GM18502 (cell line): ENCODE data around the gene OTUB1.
"Not testable (repeated sequence)": the region's sequence is repeated elsewhere in the genome, so short reads cannot be mapped to it uniquely, and the experiment has no call there.

Experiments
- ATAC-seq: cut with Tn5 transposase; IDR thresholded peaks from one replicate; pipeline ENCODE4 v1.9.1; 2021; ENCODE audit warnings: mild to moderate bottlenecking; ENCODE audit not compliant: unreplicated experiment, poor library complexity

Gene OTUB1, protein sequence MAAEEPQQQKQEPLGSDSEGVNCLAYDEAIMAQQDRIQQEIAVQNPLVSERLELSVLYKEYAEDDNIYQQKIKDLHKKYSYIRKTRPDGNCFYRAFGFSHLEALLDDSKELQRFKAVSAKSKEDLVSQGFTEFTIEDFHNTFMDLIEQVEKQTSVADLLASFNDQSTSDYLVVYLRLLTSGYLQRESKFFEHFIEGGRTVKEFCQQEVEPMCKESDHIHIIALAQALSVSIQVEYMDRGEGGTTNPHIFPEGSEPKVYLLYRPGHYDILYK

DNA sequence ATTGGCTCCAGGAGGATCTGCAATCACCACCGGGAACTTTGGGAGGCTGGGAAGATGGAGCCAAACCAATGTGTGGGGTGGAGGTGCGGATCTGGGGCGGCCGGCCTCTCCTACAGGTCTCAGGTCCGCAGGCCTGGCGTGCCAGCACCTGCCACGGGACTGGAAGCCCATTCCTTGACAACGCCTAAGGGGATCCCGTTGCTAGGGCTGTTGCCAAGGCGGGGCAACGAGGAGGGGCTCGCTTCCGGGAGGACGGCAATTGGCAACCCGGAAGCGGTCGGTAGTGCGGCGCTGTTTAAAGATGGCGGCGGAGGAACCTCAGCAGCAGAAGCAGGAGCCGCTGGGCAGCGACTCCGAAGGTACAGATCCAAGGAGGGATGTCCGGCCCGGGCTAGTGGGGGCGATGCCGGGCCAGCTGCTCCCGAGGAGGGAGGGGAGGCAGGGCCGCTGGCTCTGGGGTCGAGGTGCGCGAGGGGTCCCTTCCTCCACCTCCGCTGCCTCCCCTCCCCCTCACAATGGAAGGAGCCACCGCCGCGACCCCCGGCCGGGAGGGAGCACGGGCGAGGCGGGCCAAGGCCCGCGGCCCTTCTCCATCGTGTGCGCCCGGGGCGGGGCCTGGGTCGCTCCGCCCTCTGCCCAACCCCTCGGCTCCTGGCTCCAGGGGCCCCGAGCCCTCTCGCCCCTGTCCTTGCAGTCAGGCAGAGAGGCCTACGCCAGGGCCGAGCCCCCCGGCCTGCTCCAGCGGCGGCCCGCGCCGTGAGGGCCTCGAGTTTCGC, at the start of gene OTUB1:
Gene OTUB1 (plus strand): TSS at position 283 of the 776 bp plus-strand sequence. CDS start 19 bp downstream, at position 302.
- peak; percentile 90 for ATAC-seq

DNA sequence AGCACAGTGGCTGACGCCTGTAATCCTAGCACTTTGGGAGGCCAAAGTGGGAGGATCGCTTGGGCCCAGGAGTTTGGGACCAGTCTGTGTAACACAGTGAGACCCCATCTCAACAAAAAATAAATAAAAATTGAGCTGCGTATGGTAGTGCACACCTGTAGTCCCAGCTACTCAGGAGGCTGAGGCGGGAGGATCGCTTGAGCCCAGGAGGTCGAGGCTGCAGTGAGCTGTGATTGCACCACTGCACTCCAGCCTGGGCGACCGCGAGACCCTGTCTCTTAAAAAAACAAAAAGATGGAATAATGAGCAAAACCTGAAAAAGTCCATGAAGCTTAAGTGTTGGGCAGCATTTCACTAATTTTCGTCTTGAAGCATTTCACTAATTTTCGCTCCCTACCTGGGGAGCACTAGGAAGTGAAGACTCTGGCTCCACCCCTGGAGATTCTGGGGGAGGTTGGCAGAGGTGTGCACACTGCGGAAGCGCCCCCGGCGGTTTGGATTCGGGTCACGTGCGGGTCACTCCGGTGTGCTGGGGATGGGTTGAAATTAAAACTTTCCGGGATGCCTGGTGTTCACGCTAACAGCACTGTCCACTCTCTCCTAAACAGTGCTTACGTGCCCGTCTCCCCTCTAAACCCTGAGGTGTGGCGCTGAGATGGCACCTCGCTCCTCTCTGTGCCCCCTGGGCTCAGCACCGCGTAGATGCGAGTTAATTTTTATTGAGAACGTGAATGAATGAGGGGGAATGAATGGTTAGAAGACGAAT, 48.3 kb upstream of the OTUB1 start:
- peak; percentile 14 for ATAC-seq

DNA sequence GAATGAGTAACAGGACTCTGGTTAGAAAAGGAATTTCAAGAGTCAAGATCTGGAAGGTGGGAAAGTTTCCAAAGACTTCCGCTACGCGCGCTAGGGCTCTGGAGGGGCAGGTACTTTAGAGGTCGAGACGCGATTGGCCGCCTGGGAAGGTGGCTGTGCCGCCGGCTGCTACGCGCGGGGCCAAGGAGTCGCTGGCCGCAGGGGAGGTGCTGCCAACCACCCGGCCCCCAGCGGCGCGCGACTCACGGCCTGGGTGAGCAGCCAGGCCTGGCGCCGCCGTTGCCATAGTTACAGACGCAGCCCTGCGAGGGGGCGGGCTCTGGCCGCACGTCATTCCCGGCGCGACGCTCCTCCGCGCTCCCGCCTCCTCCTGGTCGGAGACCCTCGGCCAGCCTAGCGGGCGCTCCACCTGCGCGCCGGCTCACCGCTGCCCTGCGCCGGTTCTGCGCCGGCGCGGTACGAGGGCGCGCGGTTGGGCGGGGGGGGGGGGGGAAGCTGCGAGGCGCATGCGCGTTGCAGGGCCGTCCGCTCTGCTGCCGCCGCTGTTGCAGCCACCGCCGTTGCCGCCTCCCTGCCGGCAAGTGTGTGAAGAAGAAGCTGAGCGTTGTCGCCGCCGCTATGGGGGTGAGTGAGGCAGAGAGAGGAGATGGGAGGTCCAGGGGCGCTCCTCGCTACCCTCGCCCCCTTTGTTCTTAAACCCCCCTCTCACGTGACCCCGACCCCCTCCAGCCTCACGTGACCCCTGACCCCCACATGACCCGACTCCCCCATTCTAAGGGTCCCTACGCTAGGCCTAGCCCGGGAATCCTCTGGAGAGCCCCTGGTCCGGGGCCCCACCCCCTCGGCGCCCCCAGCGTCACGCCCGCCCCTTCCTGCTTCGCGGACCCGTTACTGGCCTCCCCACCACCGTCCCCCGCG, 47.5 kb upstream of the OTUB1 start, which contains the start of gene NAA40:
Gene NAA40 (plus strand): TSS at position 524 of the 918 bp plus-strand sequence. CDS start 95 bp downstream, at position 619.
- ATAC-seq = peak; percentile 92

DNA sequence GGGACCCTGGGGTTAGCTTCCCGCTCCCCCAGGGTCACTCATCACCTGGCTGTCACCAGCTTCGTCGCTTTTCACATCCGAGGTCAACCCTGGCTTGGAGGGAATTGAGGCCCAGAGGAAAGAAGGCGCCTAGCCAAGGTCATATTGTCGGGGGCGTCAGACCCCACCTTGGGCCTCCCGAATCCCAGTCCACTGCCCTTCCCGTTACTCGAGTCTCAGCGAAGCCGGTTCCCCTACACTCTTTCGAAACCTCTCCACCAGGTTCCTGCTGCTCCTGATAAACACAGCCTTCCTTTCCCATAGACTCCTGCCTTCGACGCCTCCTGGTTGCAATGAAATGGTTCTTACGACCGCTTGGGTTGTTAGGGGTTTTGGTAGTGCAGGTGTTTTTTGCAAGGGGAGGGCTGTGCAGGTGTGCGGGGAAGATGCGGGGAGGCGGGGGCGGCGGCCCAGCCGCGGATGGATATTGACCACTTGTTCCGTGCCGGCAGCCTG, 46.8 kb upstream of the OTUB1 start:
- no peak for ATAC-seq

DNA sequence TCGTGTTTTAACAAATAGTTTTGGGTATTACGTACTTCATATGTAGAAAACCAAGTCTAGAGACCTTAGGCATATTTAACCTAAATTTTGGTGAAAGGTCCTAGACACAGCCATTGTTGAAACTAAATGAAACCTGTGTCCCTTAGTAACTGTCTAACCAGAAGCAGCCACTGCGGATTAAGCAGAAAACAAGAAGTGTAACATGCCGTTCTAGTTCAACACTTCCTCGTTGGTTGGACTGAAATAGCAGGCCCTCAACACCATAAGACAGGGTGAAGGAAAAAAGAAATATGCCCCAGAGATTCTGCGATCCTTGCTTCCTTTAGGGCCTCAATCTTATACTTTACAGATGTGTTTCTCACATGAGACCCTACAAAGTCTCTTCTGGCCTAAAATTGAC, 45.5 kb upstream of the OTUB1 start:
- ATAC-seq = no peak

DNA sequence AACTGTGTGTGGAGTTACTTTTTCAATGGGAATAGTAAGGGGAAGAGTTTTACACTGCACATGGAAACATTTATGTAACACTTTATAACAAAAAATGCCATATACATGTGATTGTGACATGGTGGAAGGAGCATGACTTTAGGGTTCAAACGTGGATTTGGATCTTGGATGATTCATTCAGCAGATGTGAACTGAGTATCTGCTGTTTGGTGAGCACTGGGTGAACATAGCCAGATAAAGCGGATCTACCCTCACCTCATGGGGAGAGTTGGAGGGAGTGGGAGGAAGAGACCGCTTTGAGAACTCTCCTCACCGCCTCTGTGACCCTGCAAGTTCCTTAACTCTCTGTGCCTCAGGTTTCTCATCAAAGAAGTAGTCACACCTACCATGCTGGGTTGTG, 44.3 kb upstream of the OTUB1 start:
- ATAC-seq = no peak

DNA sequence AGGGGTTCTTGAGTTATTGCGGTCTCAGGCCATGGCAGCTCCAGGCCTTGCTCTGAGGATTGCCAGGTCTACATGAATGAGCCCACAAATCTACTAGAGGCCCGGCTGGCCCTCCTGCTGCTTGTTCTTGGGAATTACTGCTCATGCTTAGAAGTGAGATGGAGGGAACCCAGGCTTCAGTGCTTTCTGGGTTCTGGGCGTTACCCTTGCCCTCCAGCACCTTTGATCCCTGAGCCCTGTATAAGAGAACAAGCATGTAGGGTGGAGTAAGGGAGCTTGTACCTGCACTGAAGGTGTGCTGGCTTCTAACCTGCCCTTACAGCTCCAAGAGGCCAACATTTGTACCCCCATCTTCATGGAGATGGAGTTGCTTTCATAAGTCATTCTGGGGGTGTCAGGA, 43.4 kb upstream of the OTUB1 start:
- ATAC-seq = no peak

DNA sequence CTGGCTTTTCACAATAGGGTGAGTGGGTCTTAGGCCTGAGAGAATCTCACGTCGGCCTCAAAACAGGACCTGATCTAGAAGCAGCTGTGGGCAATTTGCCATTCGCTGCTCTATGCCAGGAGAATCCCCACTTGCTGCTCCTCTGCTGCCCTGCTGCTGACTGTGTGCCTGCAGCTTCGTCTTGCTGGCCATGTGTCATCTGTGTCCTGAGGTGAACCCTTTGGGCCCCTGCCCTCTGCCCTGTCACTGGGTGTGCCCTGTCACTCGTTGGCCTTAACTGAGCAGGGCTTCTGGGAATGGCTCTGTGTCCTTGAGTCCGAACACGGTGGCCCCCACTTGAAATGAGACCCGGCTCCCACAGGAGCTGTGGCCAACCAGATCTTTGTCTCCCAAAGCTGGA, 41.3 kb upstream of the OTUB1 start:
- ATAC-seq = no peak

DNA sequence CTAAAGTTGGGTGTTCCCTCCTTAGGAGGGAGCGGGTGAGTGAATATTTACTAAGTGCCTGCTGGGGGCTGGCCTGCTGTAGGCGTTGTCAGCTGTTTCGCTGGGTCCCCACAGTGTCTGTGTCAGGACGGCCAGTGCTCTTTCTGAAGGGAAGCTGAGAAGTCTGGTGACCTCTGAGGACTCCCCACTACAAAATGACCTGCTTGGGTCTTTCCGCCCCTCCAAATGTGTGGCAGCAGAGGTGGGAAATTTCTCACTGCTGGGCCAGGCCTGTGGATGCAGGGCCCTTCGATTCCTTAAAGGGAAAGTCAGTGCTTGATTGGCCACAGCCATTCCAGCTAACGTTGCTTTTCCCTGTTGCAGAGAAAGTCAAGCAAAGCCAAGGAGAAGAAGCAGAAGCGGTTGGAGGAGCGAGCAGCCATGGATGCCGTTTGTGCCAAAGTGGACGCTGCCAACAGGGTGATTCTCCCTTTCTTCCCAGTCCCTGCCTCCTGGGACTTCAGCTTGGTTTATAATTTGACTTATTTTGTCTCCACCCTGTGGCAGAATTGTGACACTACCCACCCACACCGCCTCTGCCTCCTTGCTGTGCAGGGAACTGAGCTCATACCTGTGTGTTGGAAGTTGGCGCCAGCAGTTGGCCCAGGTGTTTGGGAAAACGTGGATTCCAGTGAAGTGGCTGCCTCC, 40.6 kb upstream of the OTUB1 start:
- no peak for ATAC-seq

DNA sequence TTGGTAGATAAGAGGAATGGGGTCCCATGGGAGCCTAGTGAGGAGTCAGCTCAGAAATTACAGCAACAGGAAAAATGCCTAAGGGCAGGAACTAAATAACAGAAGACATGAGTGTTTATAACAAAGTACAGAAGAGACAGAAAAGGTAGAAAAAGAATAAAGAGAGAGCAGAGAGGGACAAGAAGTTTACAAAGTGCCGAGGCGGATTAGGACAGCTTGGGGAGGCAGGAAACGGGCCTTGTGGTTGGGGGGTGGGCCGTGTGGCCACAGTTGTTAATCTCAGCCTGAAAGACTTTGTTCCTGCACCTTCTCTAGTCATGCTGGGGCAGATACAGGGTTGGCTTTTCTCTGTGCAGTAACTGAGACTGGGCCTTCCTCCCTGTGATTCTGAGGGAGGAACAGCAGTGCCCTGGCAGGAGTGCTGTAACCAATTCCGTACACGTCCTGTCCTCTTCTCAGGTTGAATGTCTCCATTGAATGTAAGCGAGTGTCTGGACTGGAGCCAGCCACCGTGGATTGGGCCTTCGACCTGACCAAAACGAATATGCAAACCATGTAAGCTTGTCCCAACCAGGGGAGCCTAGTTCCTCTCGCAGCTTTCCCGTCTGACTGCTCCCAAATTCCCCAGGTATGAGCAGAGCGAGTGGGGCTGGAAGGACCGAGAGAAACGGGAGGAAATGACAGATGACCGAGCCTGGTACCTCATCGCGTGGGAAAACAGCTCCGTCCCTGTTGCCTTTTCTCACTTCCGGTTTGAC, 34.3 kb upstream of the OTUB1 start:
- no peak for ATAC-seq

DNA sequence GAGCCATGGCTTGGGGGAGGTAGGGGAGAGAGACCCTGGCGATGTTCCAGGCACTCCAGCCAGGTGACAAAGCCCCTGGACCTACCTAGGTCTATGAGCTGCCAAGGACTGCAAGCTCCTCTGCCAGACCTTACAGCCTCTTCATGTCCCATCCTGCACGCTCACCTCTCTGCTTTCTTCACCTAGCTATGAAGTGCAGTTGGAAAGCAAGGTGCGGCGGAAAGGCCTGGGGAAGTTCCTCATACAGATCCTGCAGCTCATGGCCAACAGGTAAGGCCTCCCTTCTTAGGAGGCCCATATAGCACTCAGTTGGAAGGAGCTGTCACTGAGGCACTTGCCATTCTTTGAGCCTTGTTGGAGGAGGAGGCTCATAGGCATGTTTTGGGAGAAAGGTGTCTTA, 33.7 kb upstream of the OTUB1 start:
- ATAC-seq = no peak

DNA sequence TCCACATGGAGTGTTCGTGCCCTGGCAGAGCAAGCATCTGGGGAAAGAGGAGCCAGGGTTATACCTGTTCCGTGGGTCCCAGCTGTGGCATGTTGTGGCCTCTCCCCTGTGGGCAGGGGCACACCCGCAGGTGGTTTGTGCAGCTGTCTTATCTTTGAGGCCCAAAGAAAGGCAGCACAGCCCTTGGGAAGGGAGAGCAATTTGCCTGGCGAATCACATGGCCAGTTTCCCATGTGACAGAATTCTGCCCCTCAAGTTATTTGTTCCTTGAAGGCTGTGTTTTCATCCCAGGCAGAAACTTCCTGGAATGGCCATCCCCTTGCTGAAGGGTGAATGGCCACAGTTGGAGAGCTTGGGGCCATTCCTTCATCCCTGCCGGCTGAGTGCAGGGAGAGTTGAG, 28.2 kb upstream of the OTUB1 start:
- no peak for ATAC-seq

DNA sequence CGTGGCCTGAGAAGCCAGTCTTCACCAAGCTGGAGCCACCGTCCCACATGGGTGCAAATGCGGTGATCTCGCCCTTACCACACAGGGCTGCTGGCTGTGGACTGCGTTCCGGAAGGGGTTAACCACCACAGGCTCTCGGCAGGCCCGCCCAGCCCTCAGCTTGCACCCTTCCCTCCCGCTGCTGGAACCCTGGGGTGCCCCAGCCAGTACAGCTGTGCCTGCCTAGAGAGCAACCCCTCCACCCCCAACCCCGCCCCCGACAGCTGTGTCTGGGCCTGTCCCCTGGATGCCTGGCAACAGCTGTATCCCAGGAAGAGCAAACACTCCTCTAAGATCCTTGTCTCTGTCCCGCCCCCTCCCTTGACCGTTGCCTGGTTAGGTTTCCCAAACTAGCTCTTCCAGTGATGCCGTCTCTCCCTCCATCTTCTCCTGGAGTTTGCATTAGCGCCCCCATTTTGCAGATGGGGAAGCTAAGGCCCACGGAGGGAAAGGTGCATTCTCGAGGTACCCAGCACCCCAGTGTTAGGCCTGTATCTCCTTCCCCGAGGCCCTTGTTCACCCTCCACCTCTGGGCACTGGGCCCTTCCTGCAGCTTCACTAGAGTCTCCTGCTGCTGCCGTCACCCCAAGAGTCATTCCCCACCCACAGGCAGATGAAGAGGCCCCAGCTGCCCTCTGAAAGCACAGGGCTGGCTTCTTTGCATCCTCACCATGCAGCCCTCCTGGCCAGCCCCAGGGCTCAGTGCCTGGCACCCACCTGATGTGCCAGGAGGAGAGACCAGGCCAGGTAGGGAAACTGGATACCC, 24.4 kb upstream of the OTUB1 start:
- ATAC-seq = no peak

DNA sequence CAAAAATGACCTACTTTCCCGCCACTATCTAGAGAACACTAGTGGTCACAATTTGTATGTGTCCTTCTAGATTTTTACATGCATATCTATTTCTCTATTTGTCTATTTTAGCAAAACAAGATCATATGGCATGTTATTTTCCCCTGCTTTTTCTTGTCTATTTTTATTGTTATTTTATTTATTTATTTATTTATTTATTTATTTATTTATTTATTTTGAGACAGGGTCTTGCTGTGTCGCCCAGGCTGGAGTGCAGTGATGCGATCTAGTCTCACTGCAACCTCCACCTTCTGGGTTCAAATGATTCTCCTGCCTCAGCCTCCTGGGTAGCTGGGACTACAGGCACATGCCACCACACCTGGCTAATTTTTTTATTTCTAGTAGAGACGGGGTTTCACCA, 22.3 kb upstream of the OTUB1 start:
- not testable (repeated sequence) for ATAC-seq

DNA sequence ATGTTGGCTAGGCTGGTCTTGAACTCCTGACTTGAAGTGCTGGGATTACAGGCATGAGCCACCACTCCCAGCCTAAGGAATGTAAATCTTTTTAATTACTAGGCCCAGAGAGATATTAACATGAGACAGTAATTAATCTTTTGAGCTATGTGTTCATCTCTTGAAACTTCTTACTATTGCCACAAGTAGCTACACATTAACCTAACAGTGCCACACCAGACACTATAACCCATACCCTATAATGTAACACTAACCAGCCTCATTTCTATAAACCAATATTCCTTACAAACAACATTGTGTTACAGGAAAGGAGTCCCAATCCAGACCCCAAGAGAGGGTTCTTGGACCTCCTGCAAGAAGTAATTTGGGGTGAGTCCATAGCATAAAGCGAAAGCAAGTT, 19.8 kb upstream of the OTUB1 start:
- no peak for ATAC-seq

DNA sequence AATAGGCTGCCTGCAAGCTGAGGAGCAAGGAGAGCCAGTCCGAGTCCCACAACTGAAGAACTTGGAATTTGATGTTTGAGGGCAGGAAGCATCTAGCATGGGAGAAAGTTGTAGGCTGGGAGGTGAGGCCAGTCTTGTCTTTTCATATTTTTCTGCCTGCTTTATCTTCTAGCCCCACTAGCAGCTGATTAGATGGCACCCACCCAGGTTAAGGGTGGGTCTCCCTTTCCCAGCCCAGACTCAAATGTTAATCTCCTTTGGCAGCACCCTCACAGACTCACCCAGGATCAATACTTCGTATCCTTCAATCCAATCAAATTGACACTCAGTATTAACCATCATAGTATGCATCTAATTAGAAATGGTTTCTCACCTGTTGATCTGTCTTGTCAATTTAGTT, 16.8 kb upstream of the OTUB1 start:
- no peak for ATAC-seq

DNA sequence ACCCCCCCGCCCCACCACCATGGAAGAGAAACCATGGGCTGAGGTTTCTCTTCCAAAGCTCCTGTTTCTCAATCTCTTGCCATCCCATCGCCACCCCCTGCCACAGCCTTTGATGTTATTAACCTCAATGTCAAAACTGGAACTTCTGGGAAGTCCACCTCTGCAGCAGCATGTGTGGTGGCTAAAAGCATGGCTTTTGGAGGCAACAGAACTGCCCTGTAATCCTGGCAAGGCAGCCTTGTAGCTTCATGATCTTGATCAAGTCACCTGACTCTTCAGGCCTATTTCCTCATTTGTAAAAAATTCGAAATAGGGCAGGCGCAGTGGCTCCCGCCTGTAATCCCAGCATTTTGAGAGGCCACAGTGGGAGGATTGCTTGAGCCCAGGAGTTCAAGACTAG, 15.3 kb upstream of the OTUB1 start:
- ATAC-seq = no peak

DNA sequence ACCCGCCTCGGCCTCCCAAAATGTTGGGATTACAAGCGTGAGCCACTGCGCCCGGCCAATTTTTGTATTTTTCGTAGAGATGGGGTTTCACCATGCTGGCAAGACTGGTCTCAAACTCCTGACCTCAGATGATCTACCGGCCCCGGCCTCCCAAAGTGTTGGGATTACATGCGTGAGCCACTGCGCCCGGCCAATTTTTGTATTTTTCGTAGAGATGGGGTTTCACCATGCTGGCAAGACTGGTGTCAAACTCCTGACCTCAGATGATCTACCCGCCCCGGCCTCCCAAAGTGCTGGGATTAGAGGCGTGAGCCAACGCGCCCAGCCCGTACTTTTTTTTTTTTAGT, 12.4 kb upstream of the OTUB1 start:
- ATAC-seq = not testable (repeated sequence)
